K562 (cell line): ENCODE data around the gene BICC1. TPM values are rescaled to one million over a fixed set of nuclear protein-coding genes. Genes with fewer than 3 reads are reported as not detected.

Experiments used
- ATAC-seq: fragments of 200-7000 bp; cut with Tn5 transposase; 3 replicates; pipeline ENCODE4 v1.9.1; 2020; ENCODE audit warnings: moderate library complexity
- BruUV-seq: library from RNA; stranded (reverse); fragments of 400-500 nt; replicated peaks from 2 replicates; lab custom pipeline; 2021; lab: Mats Ljungman, UMichigan
- CTCF ChIA-PET: fragments of 300-600 bp; formaldehyde crosslinking; extraction: SDS; loops from one replicate; lab custom pipeline; 2021; ENCODE audit warnings: low intra/inter-chr PET ratio; lab: Yijun Ruan, JAX
- POLR2A ChIA-PET: fragments of 300-600, 350-650 bp; sonication (Branson Sonifier 250); formaldehyde crosslinking; extraction: SDS; loops from one replicate; lab custom pipeline; 2021; ENCODE audit warnings: antibody characterized with exemption, inconsistent platforms; lab: Yijun Ruan, JAX
- DNase-seq, 4 experiments: peaks; one replicate each; pipeline versions ENCODE4 v3.0.0 to v3.0.0-alpha.2; 2011 to 2018; ENCODE audit warnings: low spot score in 3 of 4, mixed read lengths in 3 of 4; ENCODE audit errors: extremely low read depth in 1 of 4
- FAIRE-seq: peaks from 2 replicates; lab custom pipeline; 2011; peaks lifted over from hg19 to GRCh38; lab: Jason Lieb, UNC
- H2AFZ ChIP-seq: 2 replicates; pipeline ENCODE4 v1.6.0; 2011; ENCODE audit warnings: low read depth, low read length, control low read depth, inconsistent platforms
- H3K27ac ChIP-seq: fragments of 200-600 bp; 3 replicates; pipeline ENCODE4 v1.8.0; 2011; ENCODE audit warnings: low read depth, mild to moderate bottlenecking, control low read depth, inconsistent platforms, low read length, moderate library complexity, mixed read lengths; ENCODE audit errors: extremely low read depth
- H3K27me3 ChIP-seq, 2 experiments: fragments of 300-600 bp in 1 of 2; 2 replicates in 1 of 2; 3 replicates in 1 of 2; pipeline versions ENCODE4 v1.6.0 to v1.8.0; 2011; ENCODE audit warnings: inconsistent platforms in 2 of 2, low read length in 2 of 2, mild to moderate bottlenecking in 1 of 2, mixed read lengths in 1 of 2, moderate library complexity in 1 of 2; ENCODE audit not compliant: control insufficient read depth in 2 of 2, insufficient read depth in 2 of 2
- H3K36me3 ChIP-seq: fragments of 300-600 bp; 3 replicates; pipeline ENCODE4 v1.8.0; 2011; ENCODE audit warnings: mild to moderate bottlenecking, low read length, inconsistent platforms; ENCODE audit not compliant: control insufficient read depth, insufficient read depth
- H3K4me1 ChIP-seq, 2 experiments: fragments of 200-600 bp in 1 of 2; replicated peaks in 1 of 2; 2 replicates in 1 of 2; 3 replicates in 1 of 2; pipeline versions ENCODE4 v1.5.1 to v1.8.0; 2011; ENCODE audit warnings: inconsistent platforms in 2 of 2, low read length in 2 of 2, mild to moderate bottlenecking in 1 of 2, mixed read lengths in 1 of 2, moderate library complexity in 1 of 2; ENCODE audit not compliant: control insufficient read depth in 2 of 2, insufficient read depth in 2 of 2
- H3K4me2 ChIP-seq: 2 replicates; pipeline ENCODE4 v1.6.1; 2011; ENCODE audit warnings: low read length, control low read depth, inconsistent platforms, mixed read lengths; ENCODE audit not compliant: insufficient read depth
- H3K4me3 ChIP-seq: fragments of 200-600 bp; sonication (generic), shearing (Covaris generic); 2 replicates; pipeline ENCODE4 v1.5.1; 2016; ENCODE audit warnings: control low read depth, inconsistent platforms
- H3K79me2 ChIP-seq: fragments of 200-600 bp; 3 replicates; pipeline ENCODE4 v1.8.0; 2011; ENCODE audit warnings: low read length, inconsistent platforms; ENCODE audit not compliant: control insufficient read depth, insufficient read depth
- H3K9ac ChIP-seq, 2 experiments: 2 replicates each; pipeline versions ENCODE4 v1.6.0 to v1.6.1; 2011; ENCODE audit warnings: low read depth in 2 of 2, low read length in 2 of 2, control low read depth in 1 of 2, inconsistent platforms in 1 of 2, mild to moderate bottlenecking in 1 of 2, mixed read lengths in 1 of 2; ENCODE audit not compliant: insufficient read depth in 1 of 2
- H3K9me1 ChIP-seq: one replicate; pipeline ENCODE4 v1.6.0; 2011; ENCODE audit warnings: inconsistent platforms, mild to moderate bottlenecking, low read length, moderate library complexity; ENCODE audit not compliant: control insufficient read depth, insufficient read depth
- H3K9me3 ChIP-seq: replicated peaks from 2 replicates; pipeline ENCODE4 v1.5.1; 2011; ENCODE audit warnings: low read depth, low read length, inconsistent platforms; ENCODE audit not compliant: control insufficient read depth, insufficient read depth
- H4K20me1 ChIP-seq: replicated peaks from 2 replicates; pipeline ENCODE4 v1.6.1; 2011; ENCODE audit warnings: low read length, inconsistent platforms, mixed read lengths; ENCODE audit not compliant: control insufficient read depth, insufficient read depth
- BCLAF1 ChIP-seq, 2 experiments: fragments of 450-650 bp in 1 of 2; IDR thresholded peaks; 2 replicates each; pipeline ENCODE4 v1.6.1; 2011 to 2017; ENCODE audit warnings: low read depth in 2 of 2, antibody characterized with exemption in 1 of 2, borderline replicate concordance in 1 of 2, low read length in 1 of 2, mild to moderate bottlenecking in 1 of 2, mixed read lengths in 1 of 2; ENCODE audit not compliant: control insufficient read depth in 1 of 2
- HDAC6 ChIP-seq: IDR thresholded peaks from 2 replicates; pipeline ENCODE4 v1.6.1; 2012; ENCODE audit warnings: low read depth, mild to moderate bottlenecking, control low read depth, inconsistent platforms, low read length, moderate library complexity
- MCM5 ChIP-seq: fragments of 450-650 bp; IDR thresholded peaks from 2 replicates; pipeline ENCODE4 v1.6.1; 2016; ENCODE audit warnings: low read depth
- SRSF7 ChIP-seq: fragments of 200-400 bp; formaldehyde crosslinking; optimal IDR thresholded peaks from 2 replicates; pipeline ENCODE3; 2017; ENCODE audit warnings: mild to moderate bottlenecking, low read depth, low read length
- THRAP3 ChIP-seq: fragments of 450-650 bp; IDR thresholded peaks from 2 replicates; pipeline ENCODE4 v1.6.1; 2016; ENCODE audit warnings: mild to moderate bottlenecking, inconsistent platforms, borderline replicate concordance
- WGBS: fragments of 100-300 bp; shearing (Covaris generic); methylation state at CpG from one replicate; pipeline ENCODE4 v1.1.6; 2016; ENCODE audit warnings: low coverage, mixed read lengths; ENCODE audit not compliant: insufficient coverage; ENCODE audit errors: missing lambda C conversion rate; 5-methylcytosine and 5-hydroxymethylcytosine counted together
- in situ Hi-C: fragments of 300-500 bp; cut with MboI; formaldehyde crosslinking; loops from 4 replicates; pipeline ENCODE4 v1.15.0; 2018; ENCODE audit warnings: inconsistent platforms, mixed read lengths
- intact Hi-C: fragments of 100-400 bp; cut with micrococcal nuclease; formaldehyde crosslinking; loops from 2 replicates; pipeline ENCODE4 v1.14.2; 2022
- polyA plus RNA-seq, 8 experiments: library from polyadenylated mRNA; depleted of rRNA in 4 of 8; stranded (reverse) in 5 of 8; unstranded in 3 of 8; fragments of >200 nt; fragmentation: Nextera tagmentation in 2 of 8; fragmentation: Illumina TruSeq in 1 of 8; extraction: Ambion mirVana in 2 of 8; extraction: Trizol in 1 of 8; gene quantifications; 2 replicates each; pipeline versions ENCODE4 v1.2.1 to v1.2.3, GENCODE V29; 2011 to 2014; ENCODE audit warnings: inconsistent platforms in 1 of 8, missing spikeins in 1 of 8
- total RNA-seq, 7 experiments: library from RNA; depleted of rRNA in 6 of 7; stranded (reverse); fragments of >200 nt in 6 of 7; fragmentation: Illumina TruSeq in 2 of 7; extraction: Trizol in 2 of 7; gene quantifications; 2 replicates each; pipeline versions ENCODE4 v1.2.1 to v1.2.3, GENCODE V29; 2011 to 2021; ENCODE audit warnings: low replicate concordance in 1 of 7
- TF ChIP-seq, protein P1 (sequence below): IDR thresholded peaks from 3 replicates; pipeline ENCODE4 v1.6.1; 2011; ENCODE audit warnings: borderline replicate concordance, mild to moderate bottlenecking, moderate library complexity; ENCODE audit not compliant: insufficient read length; ENCODE audit errors: extremely low read depth
- TF ChIP-seq, protein P2 (sequence below): fragments of 450-650 bp; formaldehyde crosslinking; IDR thresholded peaks from 2 replicates; pipeline ENCODE4 v1.4.0; 2020; ENCODE audit warnings: mild to moderate bottlenecking
- TF ChIP-seq, protein P3 (sequence below), 2 experiments: IDR thresholded peaks; 2 replicates each; pipeline ENCODE4 v1.6.1; 2011; ENCODE audit warnings: borderline replicate concordance in 1 of 2, control low read depth in 1 of 2, low read depth in 1 of 2, low read length in 1 of 2, mild to moderate bottlenecking in 1 of 2, mixed read lengths in 1 of 2, moderate library complexity in 1 of 2; ENCODE audit not compliant: insufficient read depth in 1 of 2, insufficient read length in 1 of 2, poor library complexity in 1 of 2, severe bottlenecking in 1 of 2; ENCODE audit errors: extremely low read depth in 1 of 2

BICC1 gene
- total and polyA plus RNA-seq, 9 of the 15 experiments (the other 6 are each of a cell fraction or from before 2014, with no cell fraction given), result not detected

- intact Hi-C loops, result no loop called here
- Histone ChIP-seq H3K36me3 (no peaks in the 10 kb centered on the region), H3K27me3 (no peaks in the 10 kb centered on the region), H3K27ac (no peak overlapping the region), H3K9ac (no peak overlapping the region), H3K79me2 (no peaks in the 10 kb centered on the region), H2AFZ (no peak overlapping the region), H3K4me2 (no peak overlapping the region), H3K4me3 (no peak overlapping the region), H3K4me1 (no peaks in the 10 kb centered on the region), H3K9me1 (no peaks in the 10 kb centered on the region), H4K20me1 (no peaks in the 10 kb centered on the region), H3K9me3 (no peaks in the 10 kb centered on the region)
- BruUV-seq, result no TSS peak
- ATAC-seq, result no peak
- FAIRE-seq, result no peak
- CTCF ChIA-PET, result no interaction called here
- WGBS, result 2% methylated on average over 9 of the region's 9 CpGs
- POLR2A ChIA-PET, result no interaction called here
- no peak for DNase-seq
- in situ Hi-C loops, result no loop called here
- no peak for TF ChIP-seq MCM5
- TF ChIP-seq, protein P1, sequence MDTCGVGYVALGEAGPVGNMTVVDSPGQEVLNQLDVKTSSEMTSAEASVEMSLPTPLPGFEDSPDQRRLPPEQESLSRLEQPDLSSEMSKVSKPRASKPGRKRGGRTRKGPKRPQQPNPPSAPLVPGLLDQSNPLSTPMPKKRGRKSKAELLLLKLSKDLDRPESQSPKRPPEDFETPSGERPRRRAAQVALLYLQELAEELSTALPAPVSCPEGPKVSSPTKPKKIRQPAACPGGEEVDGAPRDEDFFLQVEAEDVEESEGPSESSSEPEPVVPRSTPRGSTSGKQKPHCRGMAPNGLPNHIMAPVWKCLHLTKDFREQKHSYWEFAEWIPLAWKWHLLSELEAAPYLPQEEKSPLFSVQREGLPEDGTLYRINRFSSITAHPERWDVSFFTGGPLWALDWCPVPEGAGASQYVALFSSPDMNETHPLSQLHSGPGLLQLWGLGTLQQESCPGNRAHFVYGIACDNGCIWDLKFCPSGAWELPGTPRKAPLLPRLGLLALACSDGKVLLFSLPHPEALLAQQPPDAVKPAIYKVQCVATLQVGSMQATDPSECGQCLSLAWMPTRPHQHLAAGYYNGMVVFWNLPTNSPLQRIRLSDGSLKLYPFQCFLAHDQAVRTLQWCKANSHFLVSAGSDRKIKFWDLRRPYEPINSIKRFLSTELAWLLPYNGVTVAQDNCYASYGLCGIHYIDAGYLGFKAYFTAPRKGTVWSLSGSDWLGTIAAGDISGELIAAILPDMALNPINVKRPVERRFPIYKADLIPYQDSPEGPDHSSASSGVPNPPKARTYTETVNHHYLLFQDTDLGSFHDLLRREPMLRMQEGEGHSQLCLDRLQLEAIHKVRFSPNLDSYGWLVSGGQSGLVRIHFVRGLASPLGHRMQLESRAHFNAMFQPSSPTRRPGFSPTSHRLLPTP, result no peak
- no peak for TF ChIP-seq BCLAF1 (IDR thresholded peaks at IDR 0.05; ENCODE audit: borderline replicate concordance in 1 of 2, control insufficient read depth in 1 of 2, low read depth in 2 of 2, low read length in 1 of 2)
- TF ChIP-seq, protein P2, sequence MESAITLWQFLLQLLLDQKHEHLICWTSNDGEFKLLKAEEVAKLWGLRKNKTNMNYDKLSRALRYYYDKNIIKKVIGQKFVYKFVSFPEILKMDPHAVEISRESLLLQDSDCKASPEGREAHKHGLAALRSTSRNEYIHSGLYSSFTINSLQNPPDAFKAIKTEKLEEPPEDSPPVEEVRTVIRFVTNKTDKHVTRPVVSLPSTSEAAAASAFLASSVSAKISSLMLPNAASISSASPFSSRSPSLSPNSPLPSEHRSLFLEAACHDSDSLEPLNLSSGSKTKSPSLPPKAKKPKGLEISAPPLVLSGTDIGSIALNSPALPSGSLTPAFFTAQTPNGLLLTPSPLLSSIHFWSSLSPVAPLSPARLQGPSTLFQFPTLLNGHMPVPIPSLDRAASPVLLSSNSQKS, result no peak
- TF ChIP-seq HDAC6, result no peak
- TF ChIP-seq, protein P3, sequence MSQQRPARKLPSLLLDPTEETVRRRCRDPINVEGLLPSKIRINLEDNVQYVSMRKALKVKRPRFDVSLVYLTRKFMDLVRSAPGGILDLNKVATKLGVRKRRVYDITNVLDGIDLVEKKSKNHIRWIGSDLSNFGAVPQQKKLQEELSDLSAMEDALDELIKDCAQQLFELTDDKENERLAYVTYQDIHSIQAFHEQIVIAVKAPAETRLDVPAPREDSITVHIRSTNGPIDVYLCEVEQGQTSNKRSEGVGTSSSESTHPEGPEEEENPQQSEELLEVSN (IDR thresholded peaks at IDR 0.05; ENCODE audit: borderline replicate concordance in 1 of 2, extremely low read depth in 1 of 2, insufficient read depth in 1 of 2, insufficient read length in 1 of 2, low read depth in 1 of 2, low read length in 1 of 2, poor library complexity in 1 of 2, severe bottlenecking in 1 of 2), result no peak
- no peak for TF ChIP-seq THRAP3
- no peak for TF ChIP-seq SRSF7
Observed at GRCh38 chr10:58856508-58857240, 344.0 kb downstream of the BICC1 start.
